Stimulated activated CD4-positive, alpha-beta T cell treated with anti-CD3 and anti-CD28 coated beads, Interleukin-4, amount 100 ng/mL, for 24 hours (primary cell): ENCODE data around the gene PDS5B.

Experiments used
- DNase-seq: peaks from one replicate; pipeline ENCODE4 v3.0.0-alpha.2; 2020

The PDS5B gene

DNA sequence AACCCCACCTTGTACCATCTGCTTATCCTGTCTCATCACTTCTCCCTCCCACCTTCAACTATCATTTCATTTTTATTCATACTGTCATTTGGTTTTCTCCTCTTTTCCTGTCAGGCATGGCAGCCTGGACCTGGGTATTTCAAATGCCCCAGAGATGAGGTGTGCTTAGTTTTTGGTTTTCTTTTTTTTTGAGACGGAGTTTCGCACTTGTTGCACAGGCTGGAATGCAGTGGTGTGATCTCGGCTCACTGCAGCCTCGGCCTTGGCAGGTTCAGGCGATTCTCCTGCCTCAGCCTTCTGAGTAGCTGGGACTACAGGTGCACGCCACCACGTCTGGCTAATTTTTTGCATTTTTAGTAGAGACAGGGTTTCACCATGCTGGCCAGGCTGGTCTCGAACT lies 5.8 kb downstream of the PDS5B start:
- no peak for DNase-seq

DNA sequence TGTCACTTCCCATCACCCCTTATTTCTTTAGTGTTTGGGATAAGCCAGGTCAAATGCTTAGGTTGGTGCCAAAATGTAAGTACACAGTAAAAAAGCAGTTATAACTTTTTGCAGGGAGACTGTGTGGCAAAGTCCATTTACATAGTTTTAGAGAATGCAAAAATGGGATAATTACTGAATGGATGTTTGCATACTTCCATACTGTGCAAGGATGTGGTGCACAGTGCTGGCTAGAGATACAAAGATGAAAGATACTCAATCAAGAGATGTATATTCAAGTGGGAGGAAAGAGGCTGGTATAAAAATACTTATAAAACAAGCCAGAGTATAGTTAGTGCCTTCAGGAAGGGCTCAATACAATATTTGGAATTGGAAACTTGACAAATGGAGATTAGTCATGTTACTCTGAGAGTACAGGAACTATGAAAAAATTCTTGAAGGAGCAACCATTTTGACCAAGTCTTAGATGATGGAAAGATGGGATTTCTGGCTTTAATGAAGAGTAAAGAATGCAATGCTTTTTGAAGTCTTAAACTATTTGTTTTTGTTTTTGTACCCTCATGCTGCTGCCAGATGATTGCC lies 8.0 kb downstream of the PDS5B start:
- DNase-seq, result no peak

DNA sequence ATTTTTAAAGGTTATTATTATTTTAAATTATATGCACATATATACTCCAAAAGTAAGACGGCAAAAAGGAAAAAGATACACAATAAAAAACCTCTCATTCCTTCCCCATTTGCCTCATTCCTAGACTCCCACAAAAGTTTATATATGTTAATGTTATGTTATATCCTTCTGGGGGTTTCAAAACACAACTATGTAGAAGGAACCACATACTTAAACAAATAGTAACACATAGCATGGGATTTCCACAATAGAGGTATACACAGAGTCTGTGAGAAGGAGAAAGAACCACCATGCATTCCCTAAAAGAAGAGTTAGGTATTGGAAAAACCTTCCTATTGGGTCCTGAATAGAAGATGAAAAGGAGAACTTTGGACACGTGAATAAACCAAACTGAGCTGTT lies 9.1 kb downstream of the PDS5B start:
- DNase-seq, result no peak

DNA sequence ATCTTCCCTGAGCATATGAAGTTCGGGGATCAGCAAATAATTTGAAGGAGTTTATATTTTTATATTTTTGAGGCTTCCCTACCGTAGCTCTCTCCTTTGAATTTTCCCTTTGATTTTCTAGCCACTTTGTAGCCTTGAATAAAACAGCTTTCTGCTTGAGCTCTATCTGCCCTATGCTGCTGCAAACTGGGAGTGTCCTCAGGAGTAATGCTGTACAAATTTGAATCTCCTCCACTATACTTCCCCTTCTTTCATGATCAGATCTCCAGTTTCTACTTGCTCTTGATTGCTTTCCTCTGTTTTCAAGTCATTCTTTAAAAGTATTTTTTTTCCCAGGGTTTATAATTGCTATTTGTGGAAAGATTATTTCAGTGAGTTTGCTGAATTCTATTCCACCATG lies 14.6 kb downstream of the PDS5B start:
- no peak for DNase-seq

DNA sequence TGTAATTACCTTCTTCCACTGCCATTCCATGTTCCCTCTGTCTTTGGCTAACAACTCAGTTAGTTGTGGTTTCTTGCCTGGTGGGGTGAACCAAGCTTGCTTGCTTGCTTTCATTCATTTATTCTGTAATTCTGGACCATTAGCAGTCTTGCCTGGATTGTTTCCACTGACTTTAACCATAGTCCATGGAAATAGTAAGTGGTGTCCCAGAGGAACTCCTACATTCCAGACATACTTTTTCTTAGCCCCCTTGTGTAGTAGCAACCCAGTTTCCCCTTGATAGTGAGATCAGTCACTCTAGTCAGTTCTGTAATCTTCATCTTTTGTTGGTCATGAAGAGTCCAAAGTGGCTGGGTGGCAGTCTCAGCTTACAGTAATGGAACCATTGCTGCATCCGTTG lies 23.2 kb downstream of the PDS5B start:
- DNase-seq, result no peak

DNA sequence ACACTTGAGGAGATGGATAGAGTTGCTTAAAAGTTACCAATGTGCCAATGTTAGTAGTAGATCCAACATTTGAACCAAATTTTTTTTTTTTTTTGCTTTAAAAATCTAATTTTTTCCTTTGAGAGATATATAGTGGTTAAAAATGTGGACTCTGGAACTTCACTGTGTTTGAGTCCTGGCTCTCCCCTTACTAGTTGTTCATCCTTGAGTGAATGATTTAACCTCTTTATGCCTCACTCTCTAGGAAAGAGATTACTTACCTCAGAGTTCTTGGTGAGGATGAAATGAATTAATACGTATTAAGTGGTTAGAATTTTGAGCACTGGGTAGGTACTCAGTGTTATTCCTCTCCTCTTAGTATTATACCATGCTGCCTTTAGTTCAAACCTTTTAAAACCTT lies 24.3 kb downstream of the PDS5B start:
- DNase-seq, result no peak

DNA sequence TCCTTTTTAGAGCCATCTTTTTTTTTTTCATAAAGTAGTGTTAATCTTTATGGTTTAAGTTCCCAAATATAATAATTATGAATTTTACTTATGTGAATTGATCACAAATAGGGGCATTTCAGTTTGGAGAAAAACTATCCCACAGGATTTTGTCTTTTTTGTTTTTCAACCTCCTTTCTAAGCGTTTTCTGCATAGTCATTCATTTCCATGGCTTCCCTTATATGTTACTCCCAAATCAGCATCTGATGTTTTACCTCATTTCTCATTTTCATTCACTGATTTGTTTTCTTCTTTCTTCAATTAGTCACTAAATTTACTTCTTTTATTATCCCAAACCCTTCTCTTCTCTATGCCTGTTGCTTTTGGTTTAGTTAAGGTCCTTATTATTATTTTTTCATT lies 24.7 kb downstream of the PDS5B start:
- DNase-seq, result no peak

DNA sequence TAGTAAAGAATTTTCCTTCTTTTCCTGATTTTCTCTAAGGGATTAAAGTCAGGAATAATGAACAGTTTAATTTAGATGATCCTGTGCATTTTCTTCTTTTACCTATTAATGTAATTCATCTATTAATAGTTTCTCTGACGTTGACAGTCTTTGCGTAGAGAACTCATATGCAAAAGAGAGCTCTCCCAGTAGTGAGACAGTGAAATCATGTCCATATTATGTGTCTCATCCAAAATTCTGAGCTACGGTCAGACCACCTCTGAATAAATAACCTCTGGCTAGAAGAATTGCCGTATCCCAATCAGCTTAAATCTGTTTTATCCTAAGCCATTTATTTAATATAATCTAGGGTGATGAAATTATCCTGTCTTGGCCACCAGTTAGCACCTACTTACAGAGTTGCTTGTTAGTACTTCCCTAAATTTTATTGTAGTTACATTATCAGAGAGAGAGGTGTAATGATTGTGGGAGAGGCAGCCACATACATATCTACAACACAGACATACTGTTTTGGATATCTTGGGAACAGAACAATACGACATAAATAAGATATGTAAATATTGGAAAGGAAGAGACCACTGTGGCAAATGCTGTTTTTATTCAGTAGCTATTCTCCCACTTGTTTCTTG lies 30.7 kb downstream of the PDS5B start:
- no peak for DNase-seq

DNA sequence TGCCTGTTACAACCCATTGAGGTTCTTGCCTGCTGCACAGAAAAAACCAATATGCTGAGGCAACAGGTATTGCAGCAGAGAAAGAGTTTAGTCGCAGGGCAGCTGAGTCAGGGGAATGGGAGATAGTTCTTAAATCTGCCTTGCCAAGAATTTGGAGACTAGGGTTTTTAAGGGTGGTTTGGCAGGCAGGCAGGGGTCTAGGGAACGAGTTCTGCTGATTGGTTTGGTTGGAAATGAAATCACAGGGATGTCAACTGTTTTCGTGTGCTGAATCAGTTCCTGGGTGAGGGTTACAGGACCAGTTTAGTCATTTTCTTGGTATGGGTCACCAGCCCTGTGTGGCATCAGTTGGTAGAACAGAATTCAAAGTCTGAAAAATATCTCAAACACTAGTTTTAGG lies 36.6 kb downstream of the PDS5B start:
- DNase-seq, result peak; percentile 12

DNA sequence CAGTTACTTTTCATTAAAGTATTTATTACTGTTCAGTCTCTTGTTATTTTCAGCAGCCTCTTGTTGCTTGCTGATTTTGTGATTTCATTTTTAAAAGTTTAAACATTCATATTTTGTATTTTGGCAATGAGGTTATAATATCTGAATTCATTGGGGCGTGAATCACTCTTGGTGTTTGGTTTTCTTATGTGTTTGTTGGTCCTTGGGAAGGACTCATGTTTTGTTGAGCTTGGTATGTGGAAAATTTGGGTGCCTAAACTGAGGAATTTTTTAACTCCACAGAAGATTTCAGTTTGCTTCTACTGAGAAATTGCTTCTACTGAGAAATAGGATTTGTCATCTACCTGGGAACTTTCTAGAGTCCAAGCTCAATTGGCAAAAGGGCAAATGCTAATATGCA lies 38.2 kb downstream of the PDS5B start:
- DNase-seq, result no peak

DNA sequence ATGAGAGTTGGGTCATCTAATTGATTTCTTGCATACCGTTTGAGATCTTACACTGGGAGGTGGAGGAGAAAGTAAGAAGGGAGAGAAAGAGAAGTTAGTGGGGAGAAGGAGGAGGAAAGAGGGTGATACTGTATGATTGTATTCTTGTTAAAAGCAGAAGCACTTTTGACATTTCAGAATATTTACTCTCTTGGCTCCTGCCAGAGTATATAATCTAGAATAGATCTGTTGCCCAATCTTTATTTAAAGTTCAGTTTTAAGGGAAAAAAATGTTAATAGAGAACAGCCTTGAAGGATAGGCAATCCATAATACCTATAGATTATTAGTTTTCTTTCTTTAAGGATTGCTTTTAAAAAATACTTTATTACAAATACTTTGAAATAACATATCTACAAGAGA lies 41.5 kb downstream of the PDS5B start:
- no peak for DNase-seq

DNA sequence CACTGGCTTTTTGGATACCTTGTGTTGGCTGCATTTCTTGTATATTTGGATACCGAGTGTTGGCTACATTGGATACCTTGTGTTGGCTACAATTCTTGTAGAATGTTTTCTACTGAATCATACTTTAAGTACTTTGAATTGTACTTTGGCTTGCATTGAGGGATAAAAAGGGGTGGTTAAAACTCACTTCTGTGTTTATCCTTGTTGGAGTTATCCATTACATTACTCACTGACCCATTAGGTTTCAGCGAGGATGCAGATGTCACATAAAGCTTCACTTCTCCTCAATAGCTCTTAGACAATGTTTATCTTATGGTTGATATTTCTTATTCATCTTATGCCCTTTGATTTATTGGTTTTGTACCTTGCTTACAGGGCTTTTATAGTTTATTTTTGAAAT lies 43.1 kb downstream of the PDS5B start:
- no peak for DNase-seq

DNA sequence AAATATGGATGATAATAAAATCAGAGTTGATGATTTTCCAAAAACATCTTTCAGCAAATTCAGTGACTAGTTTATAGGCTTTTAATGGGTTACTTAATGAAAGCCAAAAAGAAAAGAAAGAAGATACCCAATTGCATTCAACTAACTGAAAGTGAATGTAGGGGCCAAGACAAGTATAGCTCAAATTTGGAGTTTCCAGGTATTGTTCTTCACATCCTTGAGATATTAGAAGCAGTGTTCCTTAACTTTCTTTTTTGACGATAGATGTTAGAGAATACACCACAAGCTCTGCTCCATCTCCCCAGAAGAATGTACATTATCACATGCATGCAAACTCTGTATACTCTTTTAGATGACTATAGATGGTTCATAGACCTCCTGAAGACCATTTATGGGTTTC lies 43.6 kb downstream of the PDS5B start:
- no peak for DNase-seq

DNA sequence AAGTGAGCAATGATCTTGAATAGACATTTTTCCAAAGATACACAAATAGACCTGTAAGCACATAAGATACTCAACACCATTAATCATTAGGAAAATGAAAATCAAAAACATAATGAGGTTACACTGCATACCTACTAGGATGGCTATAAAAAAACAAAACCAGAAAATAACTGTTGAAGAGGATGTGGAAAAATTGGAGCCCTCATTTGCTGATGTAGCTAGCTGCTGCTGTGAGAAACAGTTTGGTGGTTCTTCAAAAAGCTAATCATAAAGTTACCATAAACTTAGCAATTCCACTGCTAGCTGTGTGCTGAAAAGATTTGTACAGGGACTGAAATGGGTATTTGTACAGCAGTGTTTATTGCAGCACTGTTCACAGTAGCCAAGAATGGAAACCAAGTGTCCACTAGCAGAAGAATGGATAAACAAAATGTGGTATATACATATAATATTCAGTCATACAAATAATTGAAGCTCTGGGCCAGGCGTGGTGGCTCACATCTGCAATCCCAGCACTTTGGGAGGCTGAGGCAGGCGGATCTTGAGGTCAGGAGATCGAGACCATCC lies 46.2 kb downstream of the PDS5B start:
- DNase-seq, result no peak

DNA sequence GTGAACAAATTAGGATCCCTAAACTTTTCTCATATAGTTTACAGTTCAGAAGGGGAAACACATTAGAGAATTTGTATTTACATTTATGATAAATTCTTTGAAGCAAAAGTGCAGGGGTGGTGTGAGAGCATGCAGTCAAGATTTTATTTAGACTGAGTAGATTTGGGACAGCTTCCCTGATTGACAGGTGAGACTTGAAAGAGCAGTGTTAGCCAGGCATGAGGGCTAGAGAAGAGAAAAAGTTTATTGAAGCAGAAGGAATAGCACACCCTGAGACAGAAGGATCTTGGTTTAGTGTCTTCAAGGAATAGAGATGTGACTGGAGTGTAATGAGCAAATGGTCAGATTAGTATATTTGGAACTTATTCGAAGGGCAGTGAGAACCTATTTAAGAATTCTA lies 50.5 kb downstream of the PDS5B start:
- DNase-seq, result no peak

DNA sequence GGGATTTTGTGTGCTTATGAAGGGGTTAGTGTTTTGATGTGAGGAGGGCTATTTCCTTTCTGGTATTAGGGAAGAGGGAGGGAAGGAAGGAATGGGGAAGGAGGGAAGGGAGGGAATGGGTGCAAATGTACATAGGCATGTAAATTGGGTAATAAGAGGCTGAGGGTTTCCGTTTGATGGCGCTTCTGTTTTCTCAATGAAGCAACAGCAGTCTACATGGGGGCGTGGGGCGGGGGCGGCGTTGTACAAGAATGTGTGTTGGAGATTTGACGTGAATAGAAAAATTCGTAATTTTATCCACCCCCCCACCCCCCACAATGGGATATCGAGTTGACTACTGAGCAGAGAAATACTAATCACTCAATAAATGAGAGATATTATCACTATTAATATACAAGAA lies 52.5 kb downstream of the PDS5B start:
- peak; percentile 35 for DNase-seq

DNA sequence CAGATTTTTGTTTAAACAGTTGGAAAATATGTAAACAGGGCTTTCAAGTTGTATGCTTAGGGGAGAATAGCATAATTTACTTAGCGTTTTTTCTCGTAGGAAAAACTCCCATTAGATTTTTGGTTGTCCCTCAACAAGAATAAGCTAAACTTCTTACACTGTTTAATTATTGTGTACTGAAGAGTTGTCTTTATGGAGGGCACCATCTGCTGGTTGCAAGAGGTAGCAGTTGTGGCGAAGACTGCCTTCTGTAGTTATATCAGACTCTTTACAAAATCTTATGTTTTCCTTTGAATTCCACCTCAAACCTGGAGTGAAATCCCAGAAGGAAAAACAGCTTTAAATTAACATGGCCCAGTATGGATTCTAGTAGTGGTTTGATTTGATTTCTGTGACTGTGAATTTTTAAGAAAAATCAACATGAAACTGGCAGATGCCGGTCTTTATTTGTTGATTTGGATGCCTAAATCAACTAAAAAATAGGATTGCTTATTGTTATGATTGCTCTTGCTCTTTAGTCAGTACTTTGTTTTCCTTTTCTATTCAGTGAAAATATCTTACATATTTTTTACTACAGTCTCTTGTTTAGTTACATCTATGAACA lies 53.4 kb downstream of the PDS5B start:
- peak; percentile 56 for DNase-seq

DNA sequence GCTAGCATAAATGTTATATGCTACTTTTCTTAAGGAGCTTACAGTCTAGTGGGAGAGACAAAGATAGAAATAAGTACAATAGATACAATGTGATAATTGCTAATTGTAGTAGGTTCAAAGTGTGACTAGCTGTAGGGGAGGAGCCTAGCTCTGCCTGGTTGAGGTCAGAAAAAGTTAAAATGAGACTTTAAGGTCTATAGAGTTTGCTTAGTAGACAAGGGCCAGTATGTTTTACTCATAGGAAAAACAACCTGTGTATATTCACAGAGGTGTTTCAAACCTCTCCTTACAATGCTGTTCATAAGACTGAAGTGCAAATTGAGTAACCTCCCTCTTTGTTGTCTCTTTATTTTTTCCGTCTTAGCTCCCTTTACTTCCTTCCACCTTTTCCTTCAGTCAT lies 56.1 kb downstream of the PDS5B start:
- DNase-seq, result no peak

DNA sequence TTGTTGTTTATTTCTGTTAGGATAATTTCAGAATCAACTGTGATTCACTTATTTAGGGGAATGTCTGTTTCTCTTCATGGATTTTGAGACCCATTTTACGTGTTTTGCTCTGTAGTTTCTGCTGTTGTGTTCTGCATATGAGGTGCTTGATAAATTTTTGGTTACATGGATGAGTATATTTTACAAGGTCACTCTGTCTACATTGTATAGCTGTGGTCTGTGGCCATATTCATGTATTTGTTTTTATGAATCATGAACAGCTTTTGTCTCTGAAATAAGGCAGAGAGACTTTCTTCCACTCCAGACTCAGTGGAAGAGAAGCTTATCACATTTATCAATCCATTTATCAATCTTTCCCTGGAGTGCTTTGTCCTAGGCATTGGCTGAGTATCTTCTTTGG lies 56.6 kb downstream of the PDS5B start:
- DNase-seq, result no peak

DNA sequence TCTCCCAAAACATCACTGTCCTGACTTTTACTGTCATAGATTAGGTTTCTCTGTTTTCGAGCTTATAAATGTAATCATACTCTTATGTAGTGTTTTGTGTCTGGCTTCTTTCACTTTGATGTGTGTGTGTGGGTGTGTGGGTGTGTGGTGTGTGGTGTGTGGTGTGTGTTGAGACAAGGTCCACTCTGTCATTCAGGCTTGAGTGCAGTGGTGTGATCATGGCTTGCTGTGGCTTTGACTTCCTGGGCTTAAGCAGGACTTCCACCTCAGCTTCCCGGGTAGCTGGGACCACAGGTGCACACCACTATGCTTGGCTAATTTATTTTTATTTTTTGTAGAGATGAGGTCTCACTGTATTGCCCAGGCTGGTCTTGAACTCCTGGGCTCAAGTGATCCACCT lies 59.6 kb downstream of the PDS5B start:
- DNase-seq, result peak; percentile 33

DNA sequence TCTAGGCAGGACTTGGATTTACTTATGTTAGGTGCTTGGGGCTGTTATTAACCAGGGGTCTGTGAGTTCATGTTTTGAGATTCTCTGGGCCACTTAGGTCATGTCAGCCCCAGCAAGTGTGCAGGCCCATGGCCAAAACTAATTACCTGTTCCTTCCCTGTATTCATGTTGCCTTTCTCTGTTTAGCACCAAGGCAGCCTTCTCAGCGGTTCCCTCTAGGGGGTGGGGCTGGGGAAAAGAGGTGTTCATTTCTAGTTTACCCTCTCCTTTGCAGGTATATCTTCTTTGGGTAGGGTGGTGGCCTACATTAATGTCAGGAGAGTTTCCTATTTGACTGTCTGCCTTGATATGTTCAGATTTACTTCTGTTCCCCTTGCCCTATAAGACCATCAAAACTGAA lies 61.7 kb downstream of the PDS5B start:
- DNase-seq, result no peak

DNA sequence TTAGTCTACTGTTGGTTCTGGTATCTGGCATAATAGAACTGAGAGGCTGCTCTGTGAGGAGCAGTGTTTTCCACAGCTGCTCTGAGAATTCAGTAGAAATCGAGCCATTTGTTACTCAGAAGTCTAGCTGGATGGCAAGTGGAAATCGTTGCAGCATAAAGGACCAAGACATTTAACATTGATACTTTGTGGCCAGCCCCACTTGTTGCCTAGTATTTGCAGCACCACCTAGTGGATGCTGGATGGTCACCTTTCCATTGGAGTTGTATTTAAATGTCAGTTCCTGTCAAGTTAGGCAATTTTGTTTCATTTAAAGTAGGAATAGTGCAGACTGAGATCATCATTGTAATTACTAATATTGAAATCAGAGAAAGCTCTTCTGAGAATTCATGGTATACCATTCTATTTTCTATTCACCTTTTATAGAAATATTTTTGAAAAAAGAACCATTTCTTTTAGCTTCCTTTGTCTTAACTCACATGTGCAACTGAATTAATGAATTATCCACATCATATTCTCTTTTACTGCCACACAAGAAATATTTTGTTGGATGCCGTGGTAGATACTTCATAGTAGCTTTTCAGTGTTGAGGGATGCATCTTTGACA lies 64.6 kb downstream of the PDS5B start:
- peak; percentile 67 for DNase-seq

DNA sequence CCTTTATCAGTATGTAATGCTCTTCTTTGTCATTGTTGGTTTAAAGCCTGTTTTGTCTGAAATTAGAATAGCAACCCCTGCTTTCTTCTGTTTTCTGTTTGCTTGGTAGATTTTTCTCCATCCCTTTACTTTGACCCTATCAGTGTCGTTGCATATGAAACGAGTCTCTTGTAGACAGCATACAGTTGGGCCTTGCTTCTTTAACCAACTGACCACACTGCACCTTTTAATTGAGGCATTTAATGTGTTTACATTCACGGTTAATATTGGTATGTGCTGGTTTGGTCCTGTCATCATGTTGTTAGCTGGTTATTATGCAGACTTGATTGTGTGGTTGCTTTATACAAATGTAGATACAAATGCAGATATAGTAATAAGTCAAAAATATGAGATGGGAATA lies 71.1 kb downstream of the PDS5B start:
- no peak for DNase-seq

DNA sequence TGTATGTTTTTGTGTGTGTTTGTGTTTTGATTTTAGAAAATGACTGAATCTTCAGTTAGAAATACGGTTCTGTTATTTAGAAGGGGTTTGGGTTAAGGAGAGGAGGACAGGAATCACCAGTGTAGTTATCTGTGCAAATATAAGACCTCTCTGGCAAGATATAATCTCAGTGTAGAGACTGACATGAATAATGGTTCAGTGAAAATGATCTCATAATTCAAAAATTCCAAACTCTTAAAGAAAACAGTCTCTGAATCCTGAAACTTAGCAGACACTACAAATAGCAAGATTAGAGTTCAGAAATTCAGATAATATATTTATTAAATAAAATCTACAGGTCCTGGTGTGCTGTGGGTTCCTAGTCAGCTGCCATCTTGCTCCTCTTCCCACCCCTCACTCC lies 73.5 kb downstream of the PDS5B start:
- DNase-seq, result no peak
